GM21423 (cell line): ENCODE data around the gene TMEM269.
"Not testable (repeated sequence)": the region's sequence is repeated elsewhere in the genome, so short reads cannot be mapped to it uniquely, and the experiment has no call there.

ENCODE experiments used
- ATAC-seq: cut with Tn5 transposase; IDR thresholded peaks from one replicate; pipeline ENCODE4 v1.9.1; 2021; ENCODE audit warnings: mild to moderate bottlenecking, moderate library complexity; ENCODE audit not compliant: unreplicated experiment

The TMEM269 gene

GRCh38 chr1:42747125-42747524 is 37.7 kb upstream of the TMEM269 start:
- ATAC-seq, result no peak

GRCh38 chr1:42748021-42748420 is 36.8 kb upstream of the TMEM269 start:
- ATAC-seq, result no peak

GRCh38 chr1:42748461-42749410 is 36.1 kb upstream of the TMEM269 start:
- no peak for ATAC-seq

GRCh38 chr1:42750041-42750440 is 34.8 kb upstream of the TMEM269 start:
- no peak for ATAC-seq

- ATAC-seq, result not testable (repeated sequence)
Observed at GRCh38 chr1:42751511-42752070, 33.2 kb upstream of the TMEM269 start.

GRCh38 chr1:42752284-42752683 is 32.5 kb upstream of the TMEM269 start:
- no peak for ATAC-seq

- ATAC-seq, result no peak
Observed at GRCh38 chr1:42753070-42753469, 31.7 kb upstream of the TMEM269 start.

- ATAC-seq, result no peak
Observed at GRCh38 chr1:42756956-42757891, 27.6 kb upstream of the TMEM269 start.

- no peak for ATAC-seq
Observed at GRCh38 chr1:42757892-42758275, 26.9 kb upstream of the TMEM269 start.

- no peak for ATAC-seq
Observed at GRCh38 chr1:42758641-42759040, 26.1 kb upstream of the TMEM269 start.

- ATAC-seq, result no peak
Observed at GRCh38 chr1:42759114-42759513, 25.7 kb upstream of the TMEM269 start.

GRCh38 chr1:42761567-42761966 is 23.2 kb upstream of the TMEM269 start:
- ATAC-seq, result no peak

GRCh38 chr1:42762269-42762668 is 22.5 kb upstream of the TMEM269 start:
- ATAC-seq, result no peak

GRCh38 chr1:42765269-42765668 is 19.5 kb upstream of the TMEM269 start:
- no peak for ATAC-seq

GRCh38 chr1:42765832-42766740 is 18.7 kb upstream of the TMEM269 start:
- ATAC-seq, result peak; percentile 23

GRCh38 chr1:42766741-42767509 is 17.9 kb upstream of the TMEM269 start, which contains the start of the genes C1orf50 and P3H1:
TSS of gene C1orf50 (plus strand) at chr1:42767249. CDS start at chr1:42767312, 63 bp downstream.
TSS of gene P3H1 (minus strand) at chr1:42767028. CDS start at chr1:42766971, 57 bp downstream.
- peak; percentile 88 for ATAC-seq

GRCh38 chr1:42767510-42768000 is 17.2 kb upstream of the TMEM269 start:
- ATAC-seq, result peak; percentile 5

- no peak for ATAC-seq
Observed at GRCh38 chr1:42768172-42768571, 16.6 kb upstream of the TMEM269 start.

GRCh38 chr1:42769811-42770210 is 15.0 kb upstream of the TMEM269 start:
- no peak for ATAC-seq
